HEK293 (cell line): ENCODE measurements around the gene CDH1.

Experiments
- CTCF ChIA-PET: fragments of 350-600 bp; formaldehyde crosslinking; extraction: SDS; loops from one replicate; lab custom pipeline; 2021; ENCODE audit warnings: antibody characterized with exemption; lab: Yijun Ruan, JAX
- POLR2A ChIA-PET: fragments of 300-600 bp; formaldehyde crosslinking; extraction: SDS; loops from one replicate; lab custom pipeline; 2020; ENCODE audit warnings: antibody characterized with exemption, inconsistent platforms; lab: Yijun Ruan, JAX
- H3K27ac ChIP-seq: fragments of 200-500 bp; sonication (Bioruptor generic); 2 replicates; pipeline ENCODE4 v1.5.1; 2014; ENCODE audit warnings: low read depth, low read length, control low read depth, inconsistent platforms; ENCODE audit errors: extremely low read depth
- H3K36me3 ChIP-seq, 2 experiments: fragments of 200-500 bp in 1 of 2; sonication (Bioruptor generic) in 1 of 2; 1 replicate in 1 of 2; 2 replicates in 1 of 2; pipeline ENCODE4 v1.5.1; 2014 to 2017; ENCODE audit warnings: inconsistent platforms in 2 of 2, low read length in 2 of 2; ENCODE audit not compliant: control insufficient read depth in 2 of 2, insufficient read depth in 1 of 2
- H3K4me1 ChIP-seq: fragments of 200-500 bp; sonication (Bioruptor generic); 2 replicates; pipeline ENCODE4 v1.5.1; 2014; ENCODE audit warnings: mild to moderate bottlenecking, low read length, inconsistent platforms; ENCODE audit not compliant: control insufficient read depth, insufficient read depth
- H3K4me3 ChIP-seq: 2 replicates; pipeline ENCODE4 v1.5.1; 2011; ENCODE audit warnings: low read depth, mild to moderate bottlenecking, control low read depth, low read length, moderate library complexity
- H3K9me3 ChIP-seq: fragments of 200-500 bp; sonication (Bioruptor generic); 2 replicates; pipeline ENCODE4 v1.5.1; 2014; ENCODE audit warnings: low read depth, low read length, inconsistent platforms; ENCODE audit not compliant: control insufficient read depth, insufficient read depth
- ELK4 ChIP-seq: IDR thresholded peaks from 2 replicates; pipeline ENCODE4 v1.6.1; 2011; ENCODE audit warnings: mild to moderate bottlenecking, low read depth, low read length, borderline replicate concordance
- IKZF3 ChIP-seq: fragments of 450-650 bp; IDR thresholded peaks from 2 replicates; pipeline ENCODE4 v1.5.0; 2018; ENCODE audit warnings: missing biosample characterization, mild to moderate bottlenecking, missing genetic modification characterization, moderate library complexity
- KLF1 ChIP-seq: fragments of 450-650 bp; formaldehyde crosslinking; IDR thresholded peaks from 2 replicates; pipeline ENCODE4 v1.5.1; 2016; ENCODE audit warnings: missing biosample characterization, missing genetic modification characterization
- KLF16 ChIP-seq: fragments of 450-650 bp; formaldehyde crosslinking; IDR thresholded peaks from 2 replicates; pipeline ENCODE4 v1.5.1; 2017; ENCODE audit warnings: missing biosample characterization, missing genetic modification characterization
- KLF9 ChIP-seq: fragments of 450-650 bp; formaldehyde crosslinking; IDR thresholded peaks from 2 replicates; pipeline ENCODE4 v1.5.1; 2016; ENCODE audit warnings: missing biosample characterization, missing genetic modification characterization, low read depth
- REST ChIP-seq: fragments of 450-650 bp; formaldehyde crosslinking; IDR thresholded peaks from 2 replicates; pipeline ENCODE4 v1.5.1; 2016; ENCODE audit warnings: missing biosample characterization, missing genetic modification characterization
- ZBTB7A ChIP-seq: fragments of 450-650 bp; formaldehyde crosslinking; IDR thresholded peaks from 2 replicates; pipeline ENCODE4 v1.5.1; 2016; ENCODE audit warnings: low read depth, missing biosample characterization, missing genetic modification characterization
- ZFP3 ChIP-seq: fragments of 450-650 bp; formaldehyde crosslinking; IDR thresholded peaks from 2 replicates; pipeline ENCODE4 v1.5.1; 2016; ENCODE audit warnings: low read depth, missing biosample characterization, missing genetic modification characterization
- ZIC2 ChIP-seq: fragments of 450-650 bp; formaldehyde crosslinking; IDR thresholded peaks from 2 replicates; pipeline ENCODE4 v1.5.1; 2016; ENCODE audit warnings: missing biosample characterization, missing genetic modification characterization
- ZNF132 ChIP-seq: fragments of 450-650 bp; formaldehyde crosslinking; IDR thresholded peaks from 2 replicates; pipeline ENCODE4 v1.5.1; 2017; ENCODE audit warnings: missing biosample characterization, missing genetic modification characterization, borderline replicate concordance
- ZNF341 ChIP-seq: fragments of 450-650 bp; formaldehyde crosslinking; IDR thresholded peaks from 2 replicates; pipeline ENCODE4; 2016; ENCODE audit warnings: low read depth, missing biosample characterization, missing genetic modification characterization
- ZNF350 ChIP-seq: fragments of 450-650 bp; formaldehyde crosslinking; IDR thresholded peaks from 2 replicates; pipeline ENCODE4 v1.5.0; 2017; ENCODE audit warnings: missing biosample characterization, mild to moderate bottlenecking, missing genetic modification characterization
- ZNF529 ChIP-seq: fragments of 450-650 bp; formaldehyde crosslinking; IDR thresholded peaks from 2 replicates; pipeline ENCODE4 v1.5.1; 2017; ENCODE audit warnings: missing genetic modification characterization, missing biosample characterization; ENCODE audit not compliant: insufficient replicate concordance
- ZNF600 ChIP-seq: fragments of 450-650 bp; formaldehyde crosslinking; IDR thresholded peaks from 2 replicates; pipeline ENCODE4 v1.5.1; 2016; ENCODE audit warnings: missing biosample characterization, missing genetic modification characterization
- ZNF785 ChIP-seq: fragments of 450-650 bp; formaldehyde crosslinking; IDR thresholded peaks from 2 replicates; pipeline ENCODE4 v1.5.1; 2016; ENCODE audit warnings: missing biosample characterization, missing genetic modification characterization
- TF ChIP-seq, protein P1 (sequence below): fragments of 450-650 bp; formaldehyde crosslinking; IDR thresholded peaks from 2 replicates; pipeline ENCODE4 v1.5.0; 2017; ENCODE audit warnings: missing biosample characterization, missing genetic modification characterization, borderline replicate concordance
- TF ChIP-seq, protein P2 (sequence below): fragments of 450-650 bp; IDR thresholded peaks from 2 replicates; pipeline ENCODE4 v1.5.1; 2018; ENCODE audit warnings: missing biosample characterization, mild to moderate bottlenecking, missing genetic modification characterization

Gene CDH1

GRCh38 chr16:68770671-68771070 is 33.6 kb downstream of the CDH1 start (continued):
- TF ChIP-seq ZNF529 (tag by site-specific recombination) (no peak), KLF1 (tag by site-specific recombination) (no peak), ZNF600 (tag by site-specific recombination) (no peak), ZNF341 (tag by site-specific recombination) (no peak)

GRCh38 chr16:68772030-68772681 is 35.1 kb downstream of the CDH1 start:
- no peaks in the 10 kb centered on the region for H3K36me3 ChIP-seq
- H3K27ac ChIP-seq = no peak overlapping the region
- no peaks in the 10 kb centered on the region for H3K4me1 ChIP-seq
- no peaks in the 10 kb centered on the region for H3K9me3 ChIP-seq
- no peak for TF ChIP-seq IKZF3 (tag by site-specific recombination)
- TF ChIP-seq, protein P1, sequence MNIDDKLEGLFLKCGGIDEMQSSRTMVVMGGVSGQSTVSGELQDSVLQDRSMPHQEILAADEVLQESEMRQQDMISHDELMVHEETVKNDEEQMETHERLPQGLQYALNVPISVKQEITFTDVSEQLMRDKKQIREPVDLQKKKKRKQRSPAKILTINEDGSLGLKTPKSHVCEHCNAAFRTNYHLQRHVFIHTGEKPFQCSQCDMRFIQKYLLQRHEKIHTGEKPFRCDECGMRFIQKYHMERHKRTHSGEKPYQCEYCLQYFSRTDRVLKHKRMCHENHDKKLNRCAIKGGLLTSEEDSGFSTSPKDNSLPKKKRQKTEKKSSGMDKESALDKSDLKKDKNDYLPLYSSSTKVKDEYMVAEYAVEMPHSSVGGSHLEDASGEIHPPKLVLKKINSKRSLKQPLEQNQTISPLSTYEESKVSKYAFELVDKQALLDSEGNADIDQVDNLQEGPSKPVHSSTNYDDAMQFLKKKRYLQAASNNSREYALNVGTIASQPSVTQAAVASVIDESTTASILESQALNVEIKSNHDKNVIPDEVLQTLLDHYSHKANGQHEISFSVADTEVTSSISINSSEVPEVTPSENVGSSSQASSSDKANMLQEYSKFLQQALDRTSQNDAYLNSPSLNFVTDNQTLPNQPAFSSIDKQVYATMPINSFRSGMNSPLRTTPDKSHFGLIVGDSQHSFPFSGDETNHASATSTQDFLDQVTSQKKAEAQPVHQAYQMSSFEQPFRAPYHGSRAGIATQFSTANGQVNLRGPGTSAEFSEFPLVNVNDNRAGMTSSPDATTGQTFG (tag by site-specific recombination) = no peak
- no peak overlapping the region for H3K4me3 ChIP-seq
- POLR2A ChIA-PET = no interaction called here
- CTCF ChIA-PET = interaction anchor here (0.6 kb wide), 1 partner anchor 295 kb away, joined by 3 read pairs; no protein-coding TSS in a partner anchor

DNA sequence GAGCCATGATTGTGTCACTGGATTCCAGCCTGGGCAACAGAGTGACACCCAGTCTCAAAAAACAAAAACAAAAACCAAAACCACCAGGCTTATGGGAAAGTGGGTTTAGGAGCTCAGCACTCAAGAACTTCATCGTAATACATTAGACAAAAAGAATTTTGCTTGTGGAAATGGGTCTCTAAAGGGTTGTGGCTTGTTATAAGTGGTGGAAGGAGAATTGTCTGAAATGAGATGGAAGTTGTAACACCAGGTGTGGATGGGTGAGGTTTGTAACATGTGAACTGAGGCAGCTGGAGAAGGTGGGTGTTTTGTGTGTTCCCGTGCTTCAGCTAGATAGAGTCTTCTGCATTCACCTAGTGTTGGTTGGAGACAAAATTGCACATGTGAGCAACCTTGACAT is 35.8 kb downstream of the CDH1 start:
- Histone ChIP-seq H3K36me3 (no peaks in the 10 kb centered on the region), H3K27ac (no peak overlapping the region), H3K4me1 (no peaks in the 10 kb centered on the region), H3K9me3 (no peaks in the 10 kb centered on the region), H3K4me3 (no peak overlapping the region)
- ChIA-PET CTCF (no interaction called here), POLR2A (interaction anchor here (0.7 kb wide), 1 partner anchor 340 kb away, joined by 3 read pairs; no protein-coding TSS in a partner anchor)
- no peak for TF ChIP-seq ZNF350
- TF ChIP-seq ZIC2 (tag by site-specific recombination) = no peak
- no peak for TF ChIP-seq KLF9
- no peak for TF ChIP-seq ZNF529 (tag by site-specific recombination)
- TF ChIP-seq, protein P2, sequence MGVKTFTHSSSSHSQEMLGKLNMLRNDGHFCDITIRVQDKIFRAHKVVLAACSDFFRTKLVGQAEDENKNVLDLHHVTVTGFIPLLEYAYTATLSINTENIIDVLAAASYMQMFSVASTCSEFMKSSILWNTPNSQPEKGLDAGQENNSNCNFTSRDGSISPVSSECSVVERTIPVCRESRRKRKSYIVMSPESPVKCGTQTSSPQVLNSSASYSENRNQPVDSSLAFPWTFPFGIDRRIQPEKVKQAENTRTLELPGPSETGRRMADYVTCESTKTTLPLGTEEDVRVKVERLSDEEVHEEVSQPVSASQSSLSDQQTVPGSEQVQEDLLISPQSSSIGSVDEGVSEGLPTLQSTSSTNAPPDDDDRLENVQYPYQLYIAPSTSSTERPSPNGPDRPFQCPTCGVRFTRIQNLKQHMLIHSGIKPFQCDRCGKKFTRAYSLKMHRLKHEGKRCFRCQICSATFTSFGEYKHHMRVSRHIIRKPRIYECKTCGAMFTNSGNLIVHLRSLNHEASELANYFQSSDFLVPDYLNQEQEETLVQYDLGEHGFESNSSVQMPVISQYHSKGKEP = no peak
- TF ChIP-seq ZNF785 (tag by site-specific recombination) = no peak
- TF ChIP-seq ELK4 = no peak
- no peak for TF ChIP-seq ZBTB7A (tag by site-specific recombination)
- no peak for TF ChIP-seq ZFP3 (tag by site-specific recombination)
- no peak for TF ChIP-seq KLF16 (tag by site-specific recombination)
- no peak for TF ChIP-seq ZNF132
- no peak for TF ChIP-seq REST (tag by site-specific recombination)
